A673 (cell line): ENCODE measurements around the gene BTN3A1.

Source experiments
- EZH2 ChIP-seq: fragments of 200-600 bp; sonication (generic); IDR thresholded peaks from 2 replicates; pipeline ENCODE4 v1.6.1; 2017; ENCODE audit warnings: borderline replicate concordance, low read depth, mild to moderate bottlenecking, mixed read lengths, antibody characterized with exemption, low read length; ENCODE audit not compliant: poor library complexity, severe bottlenecking
- TF ChIP-seq, protein P1 (sequence below): fragments of 300-800, 200-600 bp; sonication (generic); conservative IDR thresholded peaks from 2 replicates; pipeline ENCODE4 v1.5.1; 2017; ENCODE audit warnings: low read depth, mild to moderate bottlenecking, antibody characterized with exemption, low read length, moderate library complexity, mixed read lengths

DNA sequence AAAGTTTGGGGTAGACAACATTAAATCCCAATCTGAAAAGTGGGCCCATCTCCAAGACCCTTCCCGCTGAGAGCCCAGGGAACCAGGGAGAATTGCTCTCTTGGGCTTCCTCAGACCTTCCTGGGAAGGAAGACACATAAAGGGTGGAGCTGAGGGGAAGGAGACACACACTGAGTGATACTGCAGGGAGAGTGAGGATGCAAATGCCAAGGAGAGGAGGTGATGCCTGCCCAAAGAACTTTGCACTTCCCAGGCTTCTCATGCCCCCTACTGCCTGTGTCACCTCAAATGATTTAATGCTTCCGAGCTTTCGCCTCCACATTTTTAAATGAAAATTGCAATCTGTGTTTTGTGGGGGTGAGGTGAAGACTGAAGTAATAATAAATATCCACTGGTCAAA is 48.2 kb downstream of the BTN3A1 start:
- TF ChIP-seq, protein P1, sequence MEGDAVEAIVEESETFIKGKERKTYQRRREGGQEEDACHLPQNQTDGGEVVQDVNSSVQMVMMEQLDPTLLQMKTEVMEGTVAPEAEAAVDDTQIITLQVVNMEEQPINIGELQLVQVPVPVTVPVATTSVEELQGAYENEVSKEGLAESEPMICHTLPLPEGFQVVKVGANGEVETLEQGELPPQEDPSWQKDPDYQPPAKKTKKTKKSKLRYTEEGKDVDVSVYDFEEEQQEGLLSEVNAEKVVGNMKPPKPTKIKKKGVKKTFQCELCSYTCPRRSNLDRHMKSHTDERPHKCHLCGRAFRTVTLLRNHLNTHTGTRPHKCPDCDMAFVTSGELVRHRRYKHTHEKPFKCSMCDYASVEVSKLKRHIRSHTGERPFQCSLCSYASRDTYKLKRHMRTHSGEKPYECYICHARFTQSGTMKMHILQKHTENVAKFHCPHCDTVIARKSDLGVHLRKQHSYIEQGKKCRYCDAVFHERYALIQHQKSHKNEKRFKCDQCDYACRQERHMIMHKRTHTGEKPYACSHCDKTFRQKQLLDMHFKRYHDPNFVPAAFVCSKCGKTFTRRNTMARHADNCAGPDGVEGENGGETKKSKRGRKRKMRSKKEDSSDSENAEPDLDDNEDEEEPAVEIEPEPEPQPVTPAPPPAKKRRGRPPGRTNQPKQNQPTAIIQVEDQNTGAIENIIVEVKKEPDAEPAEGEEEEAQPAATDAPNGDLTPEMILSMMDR, result no peak
- TF ChIP-seq EZH2, result no peak
